Activated CD4-positive, alpha-beta T cell treated with anti-CD3 and anti-CD28 coated beads for 24 hours (primary cell): Measurements from ENCODE around the gene CDKAL1.
"Not testable (repeated sequence)": the region's sequence is repeated elsewhere in the genome, so short reads cannot be mapped to it uniquely, and the experiment has no call there.

Experiments
- DNase-seq, 2 donors: peaks; one replicate each; pipeline ENCODE4 v3.0.0-alpha.2; 2020; ENCODE audit warnings: low read depth in 2 of 2

CDKAL1 gene

DNA sequence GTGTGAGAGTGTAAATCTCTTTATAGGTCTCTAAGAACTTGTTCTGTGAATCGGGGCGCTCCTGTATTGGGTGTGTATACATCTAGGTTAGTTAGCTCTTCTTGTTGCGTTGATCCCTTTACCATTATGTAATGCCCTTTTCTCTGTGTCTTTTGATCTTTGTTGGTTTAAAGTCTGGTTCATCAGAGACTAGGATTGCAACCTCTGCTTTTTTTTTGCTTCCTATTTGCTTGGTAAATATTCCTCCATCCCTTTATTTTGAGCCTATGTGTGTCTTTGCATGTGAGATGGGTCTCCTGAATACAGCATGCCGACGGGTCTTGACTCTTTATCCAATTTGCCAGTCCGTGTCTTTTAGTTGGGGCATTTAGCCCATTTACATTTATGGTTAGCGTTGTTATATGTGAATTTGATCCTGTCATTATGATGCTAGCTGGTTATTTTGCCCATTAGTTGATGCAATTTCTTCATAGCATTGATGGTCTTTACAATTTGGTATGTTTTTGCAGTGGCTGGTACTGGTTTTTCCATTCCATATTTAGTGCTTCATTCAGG lies 60.1 kb downstream of the CDKAL1 start:
- DNase-seq, result not testable (repeated sequence)

DNA sequence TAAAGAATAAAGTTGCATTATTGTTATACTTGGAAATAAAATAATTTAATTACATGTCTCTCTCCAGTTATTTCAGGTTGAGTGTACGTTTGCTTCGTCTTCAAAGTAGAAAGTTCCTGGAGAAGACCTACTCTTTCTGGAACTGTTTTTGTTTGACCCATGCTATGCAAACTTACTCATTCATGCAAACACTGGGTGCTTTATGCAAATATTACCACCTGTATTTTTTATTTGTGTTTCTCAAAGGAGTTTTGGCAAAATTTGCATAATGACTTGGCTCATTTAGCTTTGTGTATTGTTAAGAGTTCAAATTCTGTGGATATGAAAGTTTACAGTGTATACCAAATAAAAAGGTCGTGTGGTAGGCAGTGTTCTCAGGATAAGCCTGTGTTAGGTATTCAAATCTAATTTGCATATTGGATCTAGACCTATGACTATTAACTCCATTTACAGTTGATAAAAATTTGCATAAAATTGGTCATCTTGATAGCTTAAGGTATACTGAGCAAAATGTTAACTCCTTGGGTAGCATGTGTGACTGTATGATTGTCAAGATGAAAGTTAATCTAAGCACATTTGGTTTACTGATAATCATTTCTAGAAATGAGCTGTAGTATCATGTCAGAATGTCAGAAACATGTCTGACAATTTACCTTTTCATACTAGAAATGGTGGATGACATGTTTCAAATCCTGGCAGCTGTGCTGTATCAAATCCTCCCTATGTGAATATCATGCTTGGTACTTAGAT lies 65.2 kb downstream of the CDKAL1 start:
- DNase-seq, result no peak

DNA sequence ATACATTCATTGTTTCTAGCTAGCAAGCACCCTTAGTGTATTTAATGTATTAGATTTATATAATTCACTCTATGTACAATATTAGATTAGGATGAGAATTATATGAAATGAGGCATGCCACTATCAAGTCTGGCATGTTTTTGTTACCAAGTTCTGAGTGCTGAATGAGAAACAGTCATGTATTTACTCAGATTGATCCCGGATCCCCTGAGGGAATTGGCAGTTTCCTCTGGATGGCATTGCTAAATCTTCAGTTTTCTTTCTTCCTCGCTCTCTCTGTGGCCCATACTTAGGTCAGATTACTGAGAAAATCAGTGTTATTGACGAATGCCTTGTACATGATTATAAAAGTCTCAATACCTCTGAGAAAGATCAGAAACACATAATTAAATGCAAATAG lies 66.6 kb downstream of the CDKAL1 start:
- DNase-seq, result no peak

GRCh38 chr6:20604159-20604558 lies 69.9 kb downstream of the CDKAL1 start:
- DNase-seq, result no peak

GRCh38 chr6:20605061-20605460 lies 70.8 kb downstream of the CDKAL1 start:
- no peak for DNase-seq

DNA sequence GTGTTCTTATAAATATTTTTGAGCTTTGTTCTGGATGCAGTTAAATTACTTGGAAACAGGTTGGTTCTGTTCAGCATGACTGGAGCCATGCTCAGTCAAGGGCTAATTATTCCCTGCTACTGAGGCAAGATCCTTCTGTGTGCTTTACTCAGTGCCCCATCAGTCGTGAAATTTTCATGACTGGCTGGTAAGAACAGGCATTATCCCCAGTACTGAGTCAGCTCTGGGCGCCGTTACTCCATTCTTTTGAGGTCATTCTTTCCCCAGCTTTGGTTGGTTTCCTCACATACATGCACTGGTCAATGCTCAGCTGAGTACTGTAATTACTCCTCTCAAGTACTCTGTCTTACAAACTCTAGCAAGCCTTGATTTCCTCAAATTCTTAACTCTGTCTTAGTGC lies 71.3 kb downstream of the CDKAL1 start:
- no peak for DNase-seq

- no peak for DNase-seq
These were observed 72.6 kb downstream of the CDKAL1 start for GRCh38 chr6:20606831-20607230.

DNA sequence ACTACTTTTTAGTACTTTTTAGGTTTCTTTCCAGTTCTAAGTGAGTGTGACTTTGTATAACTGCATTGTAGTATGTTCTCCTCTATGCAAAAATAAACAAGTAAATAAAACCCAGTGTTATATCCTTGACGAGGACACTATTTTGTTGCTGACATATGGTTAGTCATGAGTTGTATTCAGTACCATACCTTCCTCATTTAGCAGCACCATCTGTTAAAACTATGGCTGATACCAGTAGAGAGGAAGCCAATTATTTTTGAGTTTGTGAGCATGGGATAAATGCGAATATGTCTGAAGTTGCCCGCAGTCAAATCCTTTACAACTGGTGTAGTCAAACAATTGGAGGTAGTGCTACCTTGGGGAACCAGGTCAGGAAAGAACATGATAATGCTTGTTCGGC lies 74.1 kb downstream of the CDKAL1 start:
- no peak for DNase-seq

DNA sequence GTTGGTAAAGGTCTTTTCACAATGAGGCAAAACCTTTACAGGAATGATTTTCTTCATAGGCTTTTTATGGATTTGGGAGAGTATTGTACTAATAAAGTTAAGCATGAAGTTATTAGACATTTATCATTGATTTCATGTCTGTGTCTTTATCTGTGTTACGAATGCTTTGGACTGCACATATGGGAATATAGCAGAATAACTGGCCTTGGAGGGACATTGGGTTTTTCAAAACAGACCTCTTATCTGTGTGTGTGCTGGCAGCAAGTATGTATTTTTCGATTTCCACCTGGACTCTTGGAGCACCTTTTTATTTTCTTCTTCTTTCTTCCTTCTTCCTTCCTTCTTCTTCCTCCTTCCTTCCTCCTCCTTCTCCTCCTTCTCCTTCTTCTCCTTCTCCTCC lies 74.6 kb downstream of the CDKAL1 start:
- DNase-seq, result no peak

GRCh38 chr6:20609924-20610323 lies 75.7 kb downstream of the CDKAL1 start:
- DNase-seq, result not testable (repeated sequence)

DNA sequence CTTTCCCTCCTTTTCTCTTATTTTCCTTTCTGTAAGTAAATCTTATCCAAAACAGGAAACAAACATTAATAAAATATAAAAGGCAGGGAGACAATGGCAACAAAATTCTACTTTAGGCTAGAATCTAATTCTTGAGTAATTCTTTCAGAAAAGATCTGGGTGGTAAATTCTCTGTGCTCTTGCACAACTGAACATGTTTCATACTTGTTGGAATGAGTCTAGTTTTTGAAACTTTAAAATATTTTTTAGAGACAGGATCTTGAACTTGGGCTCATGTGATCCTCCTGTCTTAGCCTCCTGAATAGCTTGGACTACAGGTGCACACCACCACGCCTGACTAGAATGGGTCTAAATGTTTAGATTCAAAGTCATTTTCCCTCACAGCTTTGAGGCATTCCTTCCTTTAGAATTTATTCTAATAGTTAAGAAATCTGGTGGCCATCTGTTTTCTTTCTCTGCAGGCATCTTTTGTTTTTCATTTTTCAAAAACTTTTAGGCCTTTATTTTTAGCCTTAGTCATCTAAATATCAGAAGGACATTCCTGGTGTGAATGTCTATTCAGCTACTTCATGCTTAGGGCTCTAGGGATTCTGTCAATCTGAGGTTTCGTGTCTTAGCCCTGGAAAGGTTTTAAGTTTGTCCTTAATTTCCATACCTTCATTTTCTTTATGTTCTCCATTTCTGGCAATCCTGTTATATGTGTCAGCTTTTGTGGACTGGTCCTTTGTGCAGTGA lies 76.5 kb downstream of the CDKAL1 start:
- no peak for DNase-seq

DNA sequence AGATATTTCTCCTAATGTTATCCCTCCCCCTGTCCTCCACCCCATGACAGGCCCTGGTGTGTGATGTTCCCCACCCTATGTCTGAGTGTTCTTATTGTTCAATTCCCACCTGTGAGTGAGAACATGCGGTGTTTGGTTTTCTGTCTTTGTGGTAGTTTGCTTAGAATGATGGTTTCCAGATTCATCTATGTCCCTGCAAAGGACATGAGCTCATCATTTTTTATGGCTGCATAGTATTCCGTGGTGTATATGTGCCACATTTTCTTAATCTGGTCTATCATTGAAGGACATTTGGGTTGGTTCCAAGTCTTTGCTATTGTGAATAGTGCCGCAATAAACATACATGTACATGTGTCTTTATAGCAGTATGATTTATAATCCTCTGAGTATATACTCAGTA lies 83.3 kb downstream of the CDKAL1 start:
- DNase-seq, result not testable (repeated sequence)

DNA sequence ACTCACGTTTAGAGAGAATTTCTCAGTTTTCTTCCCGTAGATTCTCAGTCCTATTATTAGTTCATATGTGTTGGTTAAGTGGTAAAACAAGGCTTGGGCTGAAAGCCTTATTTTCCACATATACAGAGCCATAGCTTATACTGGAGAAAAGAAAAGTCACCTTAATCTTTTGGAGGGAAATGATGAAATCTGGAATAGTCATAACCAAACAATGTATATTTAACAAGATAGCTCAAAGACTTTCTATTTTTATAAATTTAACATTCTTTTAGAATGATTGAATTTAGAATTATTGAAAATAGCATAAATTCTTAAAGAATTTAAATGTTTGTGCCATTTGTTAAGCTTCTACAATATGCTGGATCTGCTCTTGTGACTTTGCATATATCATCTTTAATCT lies 85.8 kb downstream of the CDKAL1 start:
- DNase-seq, result no peak

DNA sequence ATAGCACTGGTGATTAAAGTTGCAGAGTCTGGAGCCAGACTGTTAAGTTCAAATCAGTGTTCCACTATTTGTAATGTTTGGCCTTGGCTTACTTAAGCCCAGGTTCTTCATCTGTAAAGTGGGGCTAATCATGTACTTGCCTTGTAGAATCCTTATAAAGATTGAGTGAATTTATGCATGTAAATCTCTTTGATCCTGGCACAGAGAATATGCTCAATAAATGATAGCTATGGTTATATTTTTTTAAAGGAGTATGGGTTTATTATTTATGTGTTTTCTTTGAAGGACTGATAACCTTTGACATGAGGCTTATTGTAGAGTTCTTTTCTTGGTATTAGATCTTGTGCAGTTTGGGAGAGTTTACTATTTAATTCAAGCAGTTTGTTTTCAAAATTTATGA lies 89.5 kb downstream of the CDKAL1 start:
- DNase-seq, result no peak

- no peak for DNase-seq
These were observed 91.9 kb downstream of the CDKAL1 start for GRCh38 chr6:20626165-20626564.

GRCh38 chr6:20629509-20629908 lies 95.3 kb downstream of the CDKAL1 start:
- DNase-seq, result no peak

DNA sequence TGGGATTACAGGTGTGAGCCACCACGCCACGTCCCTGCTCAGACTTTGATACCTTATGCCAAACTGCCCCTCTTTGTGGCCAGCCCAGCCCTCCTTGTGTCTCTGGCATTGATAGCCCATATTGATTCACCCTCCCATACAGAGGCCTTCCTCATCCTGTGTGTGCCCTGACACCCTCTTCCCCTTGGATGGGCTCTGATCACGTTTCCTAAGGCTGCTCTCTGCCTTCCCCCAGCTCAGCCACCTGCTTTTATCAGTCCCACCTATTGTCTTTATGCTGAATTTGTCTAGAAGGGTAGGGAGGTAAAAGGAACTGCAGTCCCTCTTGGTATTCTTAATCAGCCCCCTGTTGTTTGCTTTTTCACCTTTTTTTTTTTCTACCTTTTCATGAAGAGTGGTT lies 95.9 kb downstream of the CDKAL1 start:
- DNase-seq, result no peak

GRCh38 chr6:20630617-20631548 lies 96.6 kb downstream of the CDKAL1 start:
- DNase-seq, result no peak

- DNase-seq, result no peak
These were observed 97.3 kb downstream of the CDKAL1 start for GRCh38 chr6:20631549-20631924.

DNA sequence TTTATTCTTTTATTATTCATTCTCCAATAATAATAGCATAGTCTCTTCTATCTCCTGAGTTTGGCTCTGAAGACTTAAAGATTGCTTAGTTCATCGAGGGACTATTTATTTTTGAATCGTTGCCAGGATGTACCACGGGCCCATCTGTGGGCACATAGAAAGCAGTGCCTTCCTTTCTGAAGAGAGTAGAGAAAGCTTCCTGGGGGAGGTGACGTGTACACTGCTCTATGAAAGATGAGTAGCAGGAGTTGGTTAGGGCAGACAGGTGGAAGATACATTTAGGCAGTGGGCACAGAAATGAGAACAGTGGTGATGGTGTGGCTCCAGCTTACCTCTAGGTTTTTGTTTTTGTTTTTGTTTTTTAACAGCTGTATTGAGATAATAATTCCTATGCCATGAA lies 98.4 kb downstream of the CDKAL1 start:
- no peak for DNase-seq

DNA sequence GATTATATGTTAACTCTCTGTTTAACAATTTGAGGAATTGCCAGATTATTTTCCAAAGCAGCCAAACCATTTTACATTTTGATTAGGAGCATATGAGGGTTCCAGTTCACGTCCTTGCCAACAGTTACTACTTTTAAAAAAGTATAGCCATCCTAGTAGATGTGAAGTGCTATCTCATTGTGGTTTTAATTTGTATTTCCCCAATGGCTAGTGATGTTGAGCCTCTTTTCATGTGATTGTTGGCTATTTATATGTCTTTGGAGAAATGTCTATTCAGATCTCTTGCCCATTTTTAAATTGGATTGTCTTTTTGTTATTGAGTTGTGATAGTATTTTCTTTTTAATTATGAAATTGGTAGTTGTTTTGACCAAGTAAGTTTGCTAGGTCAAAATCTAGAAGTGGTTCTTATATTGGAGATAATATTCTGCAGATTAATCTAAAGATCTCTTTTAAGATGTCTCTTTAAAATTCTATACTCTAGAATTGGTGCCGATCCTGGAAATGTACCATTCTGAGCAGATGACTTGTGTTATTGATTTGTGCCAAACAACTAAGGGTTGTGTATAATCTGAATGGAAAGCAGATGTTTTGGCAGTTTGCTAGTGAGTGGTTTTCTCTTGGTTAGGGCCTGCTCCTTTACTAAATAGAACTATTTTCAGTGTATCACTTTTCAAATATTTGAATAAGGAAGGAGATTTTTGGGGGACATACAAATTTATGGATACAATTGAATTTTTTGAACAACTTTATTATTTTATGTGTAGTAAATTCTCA lies 99.5 kb downstream of the CDKAL1 start:
- no peak for DNase-seq
